ENCODE data around the gene ZNF853. TPM values are rescaled to one million over a fixed set of nuclear protein-coding genes. Genes with fewer than 3 reads are reported as not detected.
A peak's percentile ranks its signal among the peaks of the same experiment; 100 is the strongest.

ZNF853 gene
- total and polyA plus RNA-seq, 2 of the 8 experiments (the other 6 are each of a cell fraction or from before 2014, with no cell fraction given), result 4.3 to 5.7 TPM

GRCh38 chr7:6577369-6578113 is 37.9 kb upstream of the ZNF853 start, which contains the start of gene ZDHHC4:
Gene ZDHHC4, plus strand, starts transcription at chr7:6577454. Its CDS starts 3,108 bp downstream, at chr7:6580562.
- peak within 1 kb of the TSS; percentile 85; the same call in 1 of the 2 replicates for H3K27ac ChIP-seq (ENCODE audit: low read depth, low read length)
- no peaks in the 10 kb centered on the region for H3K79me1 ChIP-seq (ENCODE audit: low read depth, low read length)
- H3K9ac ChIP-seq (replicated peaks in 1 of 4; ENCODE audit: extremely low read depth in 1 of 4, low read depth in 3 of 4, low read length in 3 of 4), result peak within 1 kb of the TSS; percentile 65 to 85 (median 84)
- no peaks in the 10 kb centered on the region for H3K79me2 ChIP-seq (ENCODE audit: control insufficient read depth in 1 of 2, insufficient read depth in 2 of 2, low read length in 2 of 2)
- H2AFZ ChIP-seq (ENCODE audit: low read length), result no peak within 1 kb of the TSS
- H2BK5ac ChIP-seq (ENCODE audit: low read depth, low read length), result no peak within 1 kb of the TSS
- peak within 1 kb of the TSS; percentile 48; the same call in 1 of the 2 replicates for H3K18ac ChIP-seq (ENCODE audit: extremely low read depth, low read length)
- peaks cover 8 to 24% (median 15%) of the 10 kb centered on the region in 4 experiments; a peak in 6 of 8 replicates for H3K36me3 ChIP-seq (ENCODE audit: control insufficient read depth in 2 of 4, insufficient read depth in 4 of 4, low read length in 3 of 4)
- H4K91ac ChIP-seq (replicated peaks; ENCODE audit: insufficient read length, low read length), result peak within 1 kb of the TSS; percentile 59
- WGBS, 2 experiments (ENCODE audit: extremely low coverage in 1 of 2, insufficient coverage in 1 of 2, insufficient read length in 1 of 2, insufficient replicate concordance in 2 of 2, low coverage in 1 of 2, low lambda C conversion rate in 2 of 2, missing lambda C conversion rate in 1 of 2), result 22% methylated on average over 47 of the region's 51 CpGs; no CpG with 5 or more reads in 1 of the 2 experiments
- no peak within 1 kb of the TSS for H3K14ac ChIP-seq (ENCODE audit: insufficient read length)
- H2BK12ac ChIP-seq (ENCODE audit: low read depth, low read length), result peak within 1 kb of the TSS; percentile 31; the same call in 1 of the 2 replicates
- H3K23me2 ChIP-seq (ENCODE audit: low read depth, low read length), result no peaks in the 10 kb centered on the region; the same call in 1 of the 2 replicates
- no peak within 1 kb of the TSS for H2BK120ac ChIP-seq (replicated peaks; ENCODE audit: low read depth, low read length)
- H4K5ac ChIP-seq (ENCODE audit: insufficient read length, low read depth, low read length), result peak within 1 kb of the TSS; percentile 72
- 0 out of 2 replicates have a peak within 1 kb of the TSS, but pooled peaks have one; percentile 9 for H2AK5ac ChIP-seq (ENCODE audit: low read depth, low read length)
- ChIA-PET POLR2A (ENCODE audit: partially characterized antibody) (interaction anchor here (0.7 to 3.5 kb wide), 4 partner anchors 10 to 66 kb away, joined by 3 to 25 read pairs (median 4); partner anchors contain the start of gene INTS15), CTCF (ENCODE audit: partially characterized antibody) (interaction anchor here (0.8 to 1.4 kb wide), 7 partner anchors 9 to 61 kb away, joined by 3 to 6 read pairs (median 3); no protein-coding TSS in a partner anchor)
- H3K4me3 ChIP-seq (ENCODE audit: extremely low read depth in 1 of 4, insufficient read depth in 2 of 4, low read depth in 3 of 4, low read length in 4 of 4), result peak within 1 kb of the TSS; percentile 59 to 79 (median 72)
- H4K8ac ChIP-seq (ENCODE audit: extremely low read depth, insufficient read depth, low read length), result peak within 1 kb of the TSS; percentile 97; the same call in 1 of the 2 replicates
- no peaks in the 10 kb centered on the region for H3K4me1 ChIP-seq (replicated peaks in 1 of 4; ENCODE audit: control insufficient read depth in 3 of 4, insufficient read depth in 4 of 4, low read length in 3 of 4)
- H2BK20ac ChIP-seq (ENCODE audit: low read length), result no peak within 1 kb of the TSS
- H3K23ac ChIP-seq (ENCODE audit: insufficient read length), result no peak within 1 kb of the TSS
- FAIRE-seq, result no peak
- no peak within 1 kb of the TSS for H3K56ac ChIP-seq (replicated peaks; ENCODE audit: insufficient read length, low read depth, low read length)
- peak within 1 kb of the TSS; percentile 82 for H3K4ac ChIP-seq (replicated peaks; ENCODE audit: insufficient read length, low read depth, low read length)
- H3K27me3 ChIP-seq (replicated peaks in 1 of 4; ENCODE audit: control insufficient read depth in 3 of 4, extremely low read depth in 1 of 4, insufficient read depth in 3 of 4, low read length in 3 of 4), result no peaks in the 10 kb centered on the region
- DNase-seq (ENCODE audit: low read depth in 1 of 2, low spot score in 2 of 2), result peak; percentile 58 to 82
- H4K20me1 ChIP-seq (replicated peaks in 1 of 2; ENCODE audit: control insufficient read depth in 1 of 2, insufficient read depth in 2 of 2, low read length in 2 of 2), result no peaks in the 10 kb centered on the region
- no peaks in the 10 kb centered on the region for H3K9me3 ChIP-seq (ENCODE audit: insufficient read depth in 2 of 2, low read depth in 1 of 2, low read length in 1 of 2)
- H2BK15ac ChIP-seq (ENCODE audit: low read length), result no peak within 1 kb of the TSS
- H3K4me2 ChIP-seq (ENCODE audit: insufficient read depth in 1 of 2, low read depth in 2 of 2, low read length in 2 of 2), result peak within 1 kb of the TSS; percentile 58 to 71
- TF ChIP-seq CBX8 (IDR thresholded peaks at IDR 0.05; ENCODE audit: borderline replicate concordance, low read depth, low read length) (no peak), CREB1 (IDR thresholded peaks at IDR 0.05) (peak; percentile 90), POLR2A (IDR thresholded peaks at IDR 0.05; ENCODE audit: control extremely low read depth in 1 of 2, low read depth in 2 of 2, low read length in 2 of 2) (peak; percentile 79 to 95), PHF8 (conservative IDR thresholded peaks at IDR 0.05; ENCODE audit: low read depth, low read length) (peak; percentile 96), MAX (IDR thresholded peaks at IDR 0.05) (peak; percentile 38; the same call in 1 of the 2 replicates), CHD2 (IDR thresholded peaks at IDR 0.05; ENCODE audit: low read length) (peak; percentile 55; the same call in 1 of the 2 replicates), POLR2AphosphoS5 (IDR thresholded peaks at IDR 0.05; ENCODE audit: low read depth, low read length) (peak; percentile 77), SRF (IDR thresholded peaks at IDR 0.05; ENCODE audit: low read depth, low read length) (no peak), RNF2 (IDR thresholded peaks at IDR 0.05; ENCODE audit: borderline replicate concordance, low read depth, low read length, missing control alignments, poor library complexity, severe bottlenecking) (no peak), TBP (IDR thresholded peaks at IDR 0.05; ENCODE audit: low read depth, low read length) (peak; percentile 49; the same call in 1 of the 2 replicates), EZH2 (IDR thresholded peaks at IDR 0.05; ENCODE audit: low read depth, low read length, severe bottlenecking) (no peak), TAF1 (IDR thresholded peaks at IDR 0.05; ENCODE audit: low read depth, low read length) (peak; percentile 60; the same call in 1 of the 2 replicates)
